Ovary (tissue), 3 donors: ENCODE measurements around the gene ATP2B2.

ENCODE experiments used
- CTCF ChIP-seq, 3 donors: fragments of 450-650 bp in 2 of 3; fragments of 200-600 bp in 1 of 3; IDR thresholded peaks; one replicate each; pipeline versions ENCODE4 v1.5.1 to v1.8.0; 2016 to 2022; ENCODE audit warnings: antibody characterized with exemption in 3 of 3, mild to moderate bottlenecking in 1 of 3
- EP300 ChIP-seq: sonication (generic); formaldehyde crosslinking; IDR thresholded peaks from one replicate; pipeline ENCODE4 v1.6.1; 2017; ENCODE audit warnings: antibody characterized with exemption
- POLR2A ChIP-seq: fragments of 450-650 bp; IDR thresholded peaks from one replicate; pipeline ENCODE4 v1.6.1; 2017; ENCODE audit warnings: antibody characterized with exemption, mild to moderate bottlenecking, moderate library complexity
- donor health status: DM: no; HTN: no; CAD: no.

- TF ChIP-seq CTCF (IDR thresholded peaks at IDR 0.05) (no peak), EP300 (no peak), POLR2A (no peak)
These were observed 221.7 kb downstream of the ATP2B2 start for GRCh38 chr3:10283638-10284037.
